ENCODE measurements around the gene CCDC9B.

Gene CCDC9B

GRCh38 chr15:40340740-40341400 lies at the start of gene CCDC9B:
Gene CCDC9B, minus strand, starts transcription at chr15:40340939. Its CDS starts 120 bp downstream, at chr15:40340819.
- H3K4me3 Mint-ChIP-seq: no peak within 1 kb of the TSS
- DNase-seq (ENCODE audit: low spot score in 2 of 2): no peak
- H3K9me3 Mint-ChIP-seq: no peaks in the 10 kb centered on the region

DNA sequence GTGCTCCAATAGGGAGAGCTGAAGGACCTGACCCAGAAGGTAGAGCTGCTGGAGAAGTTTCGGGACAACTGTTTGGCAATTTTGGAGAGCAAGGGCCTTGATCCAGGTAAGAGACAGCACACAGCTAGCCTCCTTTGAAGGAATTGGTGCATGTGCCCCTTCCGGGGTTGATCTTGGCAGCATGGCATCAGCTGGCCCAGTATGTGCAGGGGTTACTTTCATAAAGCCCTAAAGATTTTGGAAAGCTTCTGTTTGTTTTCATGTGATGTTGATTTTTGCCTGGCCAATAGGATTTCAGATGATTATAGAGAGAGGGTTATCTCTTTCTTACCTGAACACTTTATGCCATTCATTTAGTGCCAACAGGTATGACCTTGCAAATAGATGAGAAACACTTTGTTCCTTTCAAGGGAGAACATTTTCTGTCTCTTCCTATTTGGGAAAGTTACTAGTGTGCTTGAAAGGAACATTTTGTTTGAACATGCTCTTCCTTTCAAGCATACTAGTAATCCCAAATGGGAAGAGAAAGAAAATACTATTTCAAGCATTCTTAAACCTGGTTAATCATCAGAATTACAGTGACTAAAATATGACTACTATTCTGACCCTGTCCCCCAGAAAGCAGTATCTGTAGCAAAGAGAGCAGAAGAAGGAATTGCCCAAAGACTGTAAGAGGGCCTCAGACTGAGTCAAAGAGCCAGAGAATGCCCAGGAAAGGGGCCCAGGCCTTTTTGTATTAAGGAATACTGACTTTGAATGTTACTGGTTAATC lies 49.3 kb upstream of the CCDC9B start:
- DNase-seq (ENCODE audit: low spot score in 2 of 2) (no peak), ATAC-seq (ENCODE audit: low read depth) (no peak)
- Mint-ChIP-seq H3K4me1 (no peaks in the 10 kb centered on the region), H3K27me3 (no peaks in the 10 kb centered on the region), H3K4me3 (no peak overlapping the region), H3K27ac (peak overlapping the region; percentile 12), H3K36me3 (peaks cover 19% of the 10 kb centered on the region), H3K9me3 (no peaks in the 10 kb centered on the region)

More at GRCh38 chr15:40340740-40341400, at the start of gene CCDC9B:
- Mint-ChIP-seq H3K27me3 (peaks cover 2% of the 10 kb centered on the region), H3K4me1 (peaks cover 5% of the 10 kb centered on the region), H3K27ac (no peak within 1 kb of the TSS), H3K36me3 (no peaks in the 10 kb centered on the region)
- no peak for ATAC-seq (ENCODE audit: low read depth)

DNA sequence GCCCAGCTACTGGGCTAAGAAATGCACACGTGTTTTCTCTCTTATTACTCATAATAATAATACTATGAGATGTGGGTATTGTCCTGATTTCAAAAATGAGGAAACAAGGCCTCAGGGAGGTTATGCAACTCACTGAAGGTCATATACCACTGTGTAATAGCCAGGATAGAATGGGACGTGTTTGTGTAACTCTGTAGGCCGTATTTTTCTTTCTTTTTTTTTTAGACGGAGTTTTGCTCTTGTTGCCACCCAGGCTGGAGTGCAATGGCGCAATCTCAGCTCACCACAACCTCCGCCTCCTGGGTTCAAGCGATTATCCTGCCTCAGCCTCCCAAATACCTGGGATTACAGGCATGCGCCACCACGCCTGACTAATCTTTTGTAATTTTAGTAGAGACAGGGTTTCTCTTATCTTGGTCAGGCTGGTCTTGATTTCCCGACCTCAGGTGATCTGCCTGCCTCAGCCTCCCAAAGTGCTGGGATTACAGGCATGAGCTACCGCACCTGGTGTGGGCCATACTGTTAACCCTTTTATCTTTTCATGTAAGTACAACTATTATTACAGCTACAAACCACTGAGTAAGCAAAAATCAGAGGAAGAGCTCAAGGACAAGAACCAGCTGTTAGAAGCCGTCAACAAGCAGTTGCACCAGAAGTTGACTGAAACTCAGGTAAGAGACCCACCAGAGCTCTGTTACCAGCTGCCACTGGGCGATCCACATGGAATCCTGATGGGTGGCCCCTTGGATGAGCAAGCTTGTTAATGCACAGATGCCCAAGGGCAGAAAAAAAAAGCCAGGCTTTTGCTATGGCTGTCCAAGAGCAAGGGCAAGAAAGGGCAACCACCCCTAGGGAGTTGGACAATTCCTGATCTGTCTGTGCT lies 48.4 kb upstream of the CCDC9B start:
- peak overlapping the region; percentile 12 for H3K27ac Mint-ChIP-seq
- no peak overlapping the region for H3K4me3 Mint-ChIP-seq
- no peaks in the 10 kb centered on the region for H3K4me1 Mint-ChIP-seq

GRCh38 chr15:40386480-40386879 lies 45.7 kb upstream of the CCDC9B start:
- Mint-ChIP-seq H3K36me3 (peaks cover 13% of the 10 kb centered on the region), H3K27me3 (no peaks in the 10 kb centered on the region), H3K27ac (no peak overlapping the region), H3K4me1 (peaks cover 11% of the 10 kb centered on the region), H3K4me3 (no peak overlapping the region), H3K9me3 (no peaks in the 10 kb centered on the region)
- no peak for DNase-seq (ENCODE audit: low spot score in 2 of 2)
- no peak for ATAC-seq (ENCODE audit: low read depth)

More for the DNA sequence above, 48.4 kb upstream of the CCDC9B start:
- ATAC-seq (ENCODE audit: low read depth) (no peak), DNase-seq (ENCODE audit: low spot score in 2 of 2) (no peak)
- Mint-ChIP-seq H3K9me3 (no peaks in the 10 kb centered on the region), H3K36me3 (peaks cover 19% of the 10 kb centered on the region), H3K27me3 (no peaks in the 10 kb centered on the region)

DNA sequence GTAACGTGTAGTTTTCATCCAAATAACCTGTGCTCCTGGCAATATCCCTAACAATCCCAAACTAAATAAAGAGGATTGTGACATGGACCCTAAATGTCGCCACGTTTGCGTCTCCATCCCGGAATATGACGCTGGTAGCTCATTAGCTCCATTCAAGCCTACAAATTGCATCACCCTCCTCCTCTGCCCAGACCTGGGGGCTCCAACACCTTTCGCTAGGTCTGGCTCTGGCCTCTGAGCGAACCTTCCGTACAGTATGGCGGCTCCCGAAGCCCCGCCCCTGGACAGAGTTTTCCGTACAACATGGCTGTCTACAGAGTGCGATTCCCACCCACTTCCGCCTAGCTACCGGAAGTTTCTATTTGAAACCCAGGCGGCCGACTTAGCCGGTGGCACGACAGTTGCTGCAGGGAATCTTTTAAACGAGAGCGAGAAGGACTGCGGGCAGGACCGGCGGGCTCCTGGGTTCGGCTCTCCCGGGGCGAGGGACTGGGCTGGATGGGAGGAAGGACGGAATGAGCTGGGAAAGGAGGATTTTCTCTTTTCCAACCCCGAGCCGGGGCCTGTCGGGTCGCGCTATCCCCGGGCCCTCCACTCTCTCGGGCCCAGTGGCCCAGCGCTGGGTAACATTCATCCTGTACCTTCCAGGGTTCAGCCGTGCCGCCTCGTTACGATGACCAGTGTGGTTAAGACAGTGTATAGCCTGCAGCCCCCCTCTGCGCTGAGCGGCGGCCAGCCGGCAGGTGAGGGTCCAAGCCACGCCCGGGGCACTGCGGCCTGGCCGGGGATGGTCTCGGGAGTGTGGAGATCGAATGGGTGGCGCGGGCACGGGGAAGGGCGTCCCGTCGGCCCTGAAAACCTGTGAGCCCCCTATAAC lies 42.1 kb upstream of the CCDC9B start, which contains the start of gene KNSTRN:
Gene KNSTRN, plus strand, starts transcription at position 142 of the 877 bp plus-strand sequence. Its CDS starts 115 bp downstream, at position 257.
- DNase-seq (ENCODE audit: low spot score in 2 of 2): peak; percentile 93 to 94
- Mint-ChIP-seq H3K27me3 (no peaks in the 10 kb centered on the region), H3K4me1 (peaks cover 11% of the 10 kb centered on the region), H3K27ac (peak within 1 kb of the TSS; percentile 51), H3K36me3 (peaks cover 8% of the 10 kb centered on the region), H3K9me3 (no peaks in the 10 kb centered on the region), H3K4me3 (peak within 1 kb of the TSS; percentile 98)
- peak; percentile 99 for ATAC-seq (ENCODE audit: low read depth)

- H3K36me3 Mint-ChIP-seq: peaks cover 1% of the 10 kb centered on the region
- ATAC-seq (ENCODE audit: low read depth) (no peak), DNase-seq (ENCODE audit: low spot score in 2 of 2) (no peak)
- H3K27ac Mint-ChIP-seq: no peak overlapping the region
- peaks cover 11% of the 10 kb centered on the region for H3K4me1 Mint-ChIP-seq
- H3K9me3 Mint-ChIP-seq: no peaks in the 10 kb centered on the region
- H3K4me3 Mint-ChIP-seq: peak overlapping the region; percentile 98
- no peaks in the 10 kb centered on the region for H3K27me3 Mint-ChIP-seq
Observed at GRCh38 chr15:40381818-40382529, 41.2 kb upstream of the CCDC9B start.

DNA sequence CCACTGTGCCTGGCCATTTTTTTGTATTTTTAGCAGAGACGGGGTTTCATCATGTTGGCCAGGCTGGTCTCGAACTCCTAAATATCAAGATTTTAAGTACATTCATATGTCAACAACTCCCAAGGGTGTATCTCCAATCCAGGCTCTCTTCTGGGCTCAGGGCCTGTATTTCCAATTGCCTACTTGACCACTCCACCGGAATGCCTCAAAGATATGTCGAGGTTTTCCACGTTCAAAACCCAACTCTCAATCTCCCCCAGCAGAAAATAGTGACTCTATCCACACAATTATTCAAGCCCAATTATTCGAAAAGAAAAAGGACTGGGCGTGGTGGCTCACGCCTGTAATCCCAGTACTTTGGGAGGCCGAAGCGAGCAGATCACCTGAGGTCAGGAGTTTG lies 39.9 kb upstream of the CCDC9B start:
- no peaks in the 10 kb centered on the region for H3K27me3 Mint-ChIP-seq
- H3K4me1 Mint-ChIP-seq: peaks cover 11% of the 10 kb centered on the region
- no peaks in the 10 kb centered on the region for H3K36me3 Mint-ChIP-seq
- H3K9me3 Mint-ChIP-seq: no peaks in the 10 kb centered on the region
- DNase-seq (ENCODE audit: low spot score in 2 of 2) (no peak), ATAC-seq (ENCODE audit: low read depth) (no peak)
- no peak overlapping the region for H3K27ac Mint-ChIP-seq
- no peak overlapping the region for H3K4me3 Mint-ChIP-seq

DNA sequence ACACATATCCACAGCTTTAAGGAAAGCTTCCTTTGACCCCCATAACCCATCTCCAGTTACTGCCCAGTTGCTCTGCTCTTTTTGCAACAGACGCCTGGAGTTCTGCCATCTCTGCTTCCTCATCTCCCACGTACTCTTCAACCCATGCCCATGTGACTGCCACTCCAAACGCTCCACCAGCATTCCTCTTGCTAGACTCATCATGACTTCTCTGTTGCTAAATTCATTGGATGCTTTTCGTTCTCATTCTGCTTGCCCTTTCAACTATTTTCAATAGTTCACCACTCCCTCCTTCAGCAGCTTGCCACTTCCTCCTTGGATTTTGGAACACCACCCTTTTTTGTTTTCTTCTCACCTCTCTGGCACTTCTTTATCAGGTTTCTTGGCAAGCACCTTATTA lies 39.1 kb upstream of the CCDC9B start:
- H3K9me3 Mint-ChIP-seq: no peaks in the 10 kb centered on the region
- ATAC-seq (ENCODE audit: low read depth) (no peak), DNase-seq (ENCODE audit: low spot score in 2 of 2) (no peak)
- peaks cover 11% of the 10 kb centered on the region for H3K4me1 Mint-ChIP-seq
- H3K4me3 Mint-ChIP-seq: no peak overlapping the region
- no peak overlapping the region for H3K27ac Mint-ChIP-seq
- H3K27me3 Mint-ChIP-seq: no peaks in the 10 kb centered on the region
- no peaks in the 10 kb centered on the region for H3K36me3 Mint-ChIP-seq

DNA sequence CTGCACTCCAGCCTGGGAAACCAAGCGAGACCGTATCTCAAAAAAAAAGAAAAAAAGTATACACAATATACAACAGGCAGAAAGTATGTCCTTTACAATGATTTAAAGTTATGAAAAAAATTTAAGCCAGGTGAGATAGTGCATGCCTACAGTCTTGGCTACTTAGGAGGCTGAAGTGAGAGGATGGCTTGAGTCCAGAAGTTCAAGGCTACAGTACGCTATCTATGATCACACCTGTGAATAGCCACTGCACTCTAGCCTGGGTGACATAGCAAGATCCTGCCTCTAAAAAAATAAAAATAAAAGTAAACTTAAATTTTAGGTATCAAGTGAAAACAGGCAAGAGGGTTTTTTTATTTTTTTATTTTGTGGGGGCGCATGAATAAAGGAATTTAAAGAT lies 38.6 kb upstream of the CCDC9B start:
- H3K4me3 Mint-ChIP-seq: no peak overlapping the region
- no peaks in the 10 kb centered on the region for H3K9me3 Mint-ChIP-seq
- H3K4me1 Mint-ChIP-seq: peaks cover 11% of the 10 kb centered on the region
- ATAC-seq (ENCODE audit: low read depth) (no peak), DNase-seq (ENCODE audit: low spot score in 2 of 2) (no peak)
- no peak overlapping the region for H3K27ac Mint-ChIP-seq
- H3K27me3 Mint-ChIP-seq: no peaks in the 10 kb centered on the region
- H3K36me3 Mint-ChIP-seq: no peaks in the 10 kb centered on the region

- ATAC-seq (ENCODE audit: low read depth): no peak
Observed at GRCh38 chr15:40377606-40378005, 36.9 kb upstream of the CCDC9B start.

DNA sequence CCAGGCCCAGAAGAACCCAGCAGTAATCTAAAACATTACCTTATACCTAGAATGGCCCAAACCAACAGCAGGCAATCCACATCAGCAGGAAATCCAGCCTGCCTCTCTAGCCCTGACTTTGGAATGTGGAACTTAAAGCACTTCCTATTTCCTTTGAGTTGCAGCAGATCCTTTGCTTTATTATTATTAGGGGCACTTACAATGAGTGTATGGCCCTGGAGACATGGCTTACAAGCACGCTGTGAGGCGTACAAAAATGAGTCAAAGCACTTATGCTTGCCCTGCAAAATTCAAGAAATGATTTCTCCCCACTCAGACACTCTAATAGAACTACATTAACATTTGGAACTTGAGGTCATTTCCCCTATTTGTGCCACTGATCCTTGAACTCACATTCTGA lies 32.2 kb upstream of the CCDC9B start:
- no peak for DNase-seq (ENCODE audit: low spot score in 2 of 2)
- Mint-ChIP-seq H3K4me3 (no peak overlapping the region), H3K4me1 (no peaks in the 10 kb centered on the region), H3K9me3 (no peaks in the 10 kb centered on the region), H3K36me3 (no peaks in the 10 kb centered on the region), H3K27ac (no peak overlapping the region), H3K27me3 (no peaks in the 10 kb centered on the region)
- ATAC-seq (ENCODE audit: low read depth): no peak

More at GRCh38 chr15:40377606-40378005, 36.9 kb upstream of the CCDC9B start:
- Mint-ChIP-seq H3K9me3 (no peaks in the 10 kb centered on the region), H3K27me3 (no peaks in the 10 kb centered on the region), H3K36me3 (no peaks in the 10 kb centered on the region), H3K27ac (no peak overlapping the region), H3K4me1 (peaks cover 3% of the 10 kb centered on the region), H3K4me3 (no peak overlapping the region)
- no peak for DNase-seq (ENCODE audit: low spot score in 2 of 2)

GRCh38 chr15:40369971-40370370 lies 29.2 kb upstream of the CCDC9B start:
- no peaks in the 10 kb centered on the region for H3K27me3 Mint-ChIP-seq
- H3K9me3 Mint-ChIP-seq: no peaks in the 10 kb centered on the region
- DNase-seq (ENCODE audit: low spot score in 2 of 2) (no peak), ATAC-seq (ENCODE audit: low read depth) (no peak)
- peaks cover 10% of the 10 kb centered on the region for H3K4me1 Mint-ChIP-seq
- H3K4me3 Mint-ChIP-seq: no peak overlapping the region
- no peak overlapping the region for H3K27ac Mint-ChIP-seq
- no peaks in the 10 kb centered on the region for H3K36me3 Mint-ChIP-seq

GRCh38 chr15:40369474-40369869 lies 28.7 kb upstream of the CCDC9B start:
- Mint-ChIP-seq H3K4me3 (peak overlapping the region; percentile 60), H3K9me3 (no peaks in the 10 kb centered on the region), H3K4me1 (peaks cover 10% of the 10 kb centered on the region), H3K27me3 (no peaks in the 10 kb centered on the region), H3K36me3 (no peaks in the 10 kb centered on the region), H3K27ac (no peak overlapping the region)
- ATAC-seq (ENCODE audit: low read depth): no peak
- DNase-seq (ENCODE audit: low spot score in 2 of 2): no peak

All from memory B cell (primary cell).